Left forelimb (tissue), 1 donor: ENCODE data around the gene ANKRD6.
"Not testable (repeated sequence)": the region's sequence is repeated elsewhere in the genome, so short reads cannot be mapped to it uniquely, and the experiment has no call there.

Experiments used
- DNase-seq: peaks from one replicate; pipeline ENCODE4 v3.0.0-alpha.2; 2018; ENCODE audit warnings: low spot score

Gene ANKRD6

DNA sequence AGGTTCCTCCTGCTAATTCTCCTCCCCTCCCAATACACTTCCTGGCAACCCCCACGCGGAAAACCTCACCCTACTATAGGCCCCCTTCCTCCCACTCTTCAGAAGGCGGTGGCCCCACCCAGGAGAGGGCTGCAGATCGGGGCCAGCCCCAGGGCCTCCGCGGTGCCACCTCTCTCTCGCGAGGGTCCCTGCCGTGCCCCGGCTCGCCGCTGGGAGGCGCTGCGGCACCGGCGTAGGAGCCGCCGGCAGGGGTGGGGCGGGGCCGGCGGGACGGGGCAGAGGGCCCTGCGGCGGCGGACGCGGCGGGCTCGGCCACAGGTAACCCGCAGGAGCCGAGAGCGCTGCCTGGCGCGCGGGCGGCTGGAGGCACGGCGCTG is at the start of gene ANKRD6:
TSS of gene ANKRD6 (plus strand) at position 278 of the 377 bp plus-strand sequence. CDS start 133,825 bp downstream, outside the sequence.
- DNase-seq: peak; percentile 85

- DNase-seq: no peak
Measured at GRCh38 chr6:89385156-89385667, 47.7 kb upstream of the ANKRD6 start.

DNA sequence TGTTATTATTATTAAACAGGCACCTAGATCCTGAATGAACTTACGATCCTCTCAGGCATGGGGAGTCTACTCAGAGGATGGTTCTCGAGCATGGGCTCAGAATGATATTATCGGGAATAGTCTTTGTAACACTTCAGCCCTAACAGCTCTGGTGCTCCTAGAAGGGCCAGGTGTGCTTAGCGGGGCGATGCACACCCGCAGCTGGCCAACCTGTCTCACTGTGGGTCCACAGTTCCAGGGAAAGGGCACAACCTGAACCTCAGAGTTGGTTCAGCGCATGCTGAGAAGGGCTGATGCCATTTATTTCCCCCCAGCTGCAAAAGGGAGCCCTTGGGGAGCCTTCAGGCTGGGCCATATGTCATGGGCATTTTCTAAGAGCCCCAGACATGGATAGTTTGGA is 47.1 kb upstream of the ANKRD6 start:
- DNase-seq: no peak

DNA sequence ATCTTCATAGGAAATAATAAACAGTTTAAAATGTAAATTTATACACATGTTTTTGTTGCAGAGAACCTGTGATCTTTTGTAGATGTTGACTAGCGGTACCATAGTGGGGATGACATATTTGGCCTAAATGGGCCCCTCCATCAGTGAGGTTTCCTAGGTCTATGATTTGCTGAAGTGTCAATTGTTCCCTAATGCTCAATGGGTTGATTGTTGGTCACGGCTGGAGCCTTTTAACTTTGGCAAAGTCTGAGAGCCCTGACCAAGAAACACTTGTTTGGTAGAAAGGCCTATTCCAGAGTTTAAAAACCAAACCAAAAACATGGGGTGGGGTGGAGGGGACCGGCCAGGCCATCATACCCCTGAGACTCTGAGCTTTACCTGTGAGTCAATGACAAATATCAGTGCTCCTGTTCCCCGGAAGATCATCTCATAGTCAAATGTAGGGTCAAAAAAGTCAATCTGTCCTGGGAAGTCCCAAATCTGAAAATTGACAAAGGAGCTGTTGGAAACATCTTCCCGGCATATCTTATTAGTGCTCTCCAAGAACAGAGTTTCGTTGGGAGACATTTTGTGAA is 45.9 kb upstream of the ANKRD6 start:
- DNase-seq: no peak

DNA sequence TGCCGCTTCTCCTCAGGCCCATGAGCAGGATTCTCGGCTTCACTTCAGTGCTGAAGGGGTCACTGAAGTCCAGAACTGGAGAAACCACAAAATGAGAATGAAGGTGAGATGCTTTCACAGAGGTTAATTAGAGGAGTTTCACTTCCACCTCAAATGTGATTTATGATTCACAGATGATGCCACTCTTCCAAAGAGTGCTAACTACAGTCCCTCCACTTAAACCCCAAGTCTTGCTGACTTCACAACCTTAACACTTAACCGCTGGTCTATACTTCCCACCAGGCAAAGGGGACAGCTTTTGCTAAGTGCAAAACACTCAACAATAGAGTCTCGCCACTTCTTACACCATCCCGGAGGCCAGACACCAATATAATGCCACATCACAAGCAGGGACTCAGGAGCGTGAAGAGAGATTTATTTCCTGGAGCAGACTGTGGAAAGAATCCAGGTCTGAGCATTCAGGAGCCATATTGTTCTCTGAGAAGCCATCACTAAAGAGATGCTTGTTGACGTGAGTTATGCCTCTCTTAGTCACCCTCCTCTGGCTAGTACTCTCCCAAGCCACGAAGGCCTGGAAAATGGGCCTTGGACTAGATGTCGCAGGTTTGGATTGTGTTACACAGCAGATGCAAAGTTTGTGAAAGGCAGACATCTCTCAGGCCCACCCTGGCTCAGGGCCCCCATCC is 45.3 kb upstream of the ANKRD6 start:
- DNase-seq: no peak

DNA sequence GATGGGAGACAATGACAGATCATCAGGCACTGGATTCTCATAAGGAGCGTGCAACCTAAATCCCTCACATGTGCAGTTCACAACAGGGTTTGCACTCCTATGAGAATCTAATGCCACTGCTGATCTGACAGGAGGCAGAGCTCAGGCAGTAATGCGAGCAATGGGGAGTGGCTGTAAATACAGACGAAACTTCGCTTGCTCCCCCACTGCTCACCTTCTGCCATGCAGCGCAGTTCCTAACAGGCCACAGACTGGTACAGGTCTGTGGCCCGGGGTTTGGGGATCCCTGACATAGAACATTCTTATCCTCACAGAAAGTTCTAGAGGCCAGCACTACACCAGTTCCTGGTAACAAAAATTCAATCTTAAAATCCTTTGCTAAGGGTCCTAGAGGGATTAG is 44.1 kb upstream of the ANKRD6 start:
- no peak for DNase-seq

GRCh38 chr6:89392823-89393222 is 40.1 kb upstream of the ANKRD6 start:
- no peak for DNase-seq

DNA sequence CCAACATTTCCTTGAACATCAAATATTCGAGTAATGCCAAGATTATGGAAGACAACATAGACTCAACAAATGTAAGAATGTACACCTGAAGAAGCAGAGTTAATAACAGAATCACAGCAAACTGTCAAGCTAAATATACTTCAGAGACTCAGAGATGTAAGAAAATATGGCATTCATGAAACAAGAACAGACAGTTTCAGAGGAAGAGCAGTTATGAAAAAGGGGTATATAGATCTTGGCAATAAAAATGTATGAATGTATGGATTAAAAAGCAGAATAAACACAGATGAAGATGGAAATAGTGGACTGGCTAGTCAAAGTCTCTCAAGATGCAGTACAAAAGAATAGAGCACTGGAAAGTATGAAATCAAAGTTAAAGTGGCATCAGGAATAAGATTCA is 39.3 kb upstream of the ANKRD6 start:
- no peak for DNase-seq

- not testable (repeated sequence) for DNase-seq
Measured at GRCh38 chr6:89397884-89398283, 35.1 kb upstream of the ANKRD6 start.

DNA sequence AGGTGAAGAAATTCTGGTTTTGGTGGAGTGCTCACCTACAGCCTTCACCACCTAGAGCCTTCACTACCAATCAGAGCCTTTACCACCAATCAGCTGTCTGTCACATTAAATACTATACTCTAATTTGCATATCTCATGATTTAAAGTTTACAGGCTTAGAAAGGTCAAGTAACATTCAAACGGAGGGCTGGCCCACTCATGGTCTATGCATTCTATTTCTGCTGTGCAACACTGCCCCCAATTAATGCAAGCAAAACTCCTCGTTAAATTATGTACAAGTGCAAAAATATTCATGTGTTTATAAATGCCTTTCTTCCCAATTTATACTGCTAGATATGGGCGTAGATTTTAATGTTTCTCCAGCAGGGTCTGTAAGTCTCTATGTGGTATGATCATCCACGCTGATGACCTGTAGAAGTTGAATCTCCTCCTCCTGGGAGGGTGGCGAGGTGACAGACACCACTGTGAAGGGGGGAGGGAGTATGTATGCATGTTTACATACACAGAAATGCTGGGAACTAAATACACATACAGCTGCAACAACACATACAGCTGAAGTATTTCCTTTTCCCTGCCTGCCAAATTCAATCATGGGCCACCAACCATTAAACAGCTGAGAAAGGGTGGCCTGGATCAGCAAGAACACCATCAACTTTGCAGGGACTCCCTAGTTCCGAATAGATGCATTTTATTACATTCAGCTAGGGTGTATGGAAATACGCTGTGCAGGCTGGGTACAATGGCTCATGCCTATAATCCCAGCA is 34.0 kb upstream of the ANKRD6 start:
- DNase-seq: no peak

DNA sequence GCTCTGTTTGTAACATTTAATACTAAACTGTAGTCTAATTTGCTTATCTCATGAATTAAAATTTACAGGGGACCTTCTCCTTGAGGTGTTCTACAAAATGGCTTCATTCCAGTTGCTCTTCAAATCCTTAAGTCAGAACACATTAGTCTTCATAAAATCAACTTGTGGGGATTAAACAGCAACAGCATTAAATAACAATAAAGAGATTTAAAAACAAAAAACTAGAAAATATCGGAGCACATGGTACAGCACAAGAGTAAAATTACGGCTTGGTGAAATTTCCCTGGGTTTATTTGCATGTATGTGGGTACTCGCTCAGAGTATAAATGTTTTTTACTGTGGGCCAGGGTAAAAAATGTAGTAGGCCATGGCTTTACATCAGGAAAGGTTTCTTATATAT is 32.9 kb upstream of the ANKRD6 start:
- no peak for DNase-seq

GRCh38 chr6:89400912-89401399 is 32.0 kb upstream of the ANKRD6 start:
- DNase-seq: no peak

DNA sequence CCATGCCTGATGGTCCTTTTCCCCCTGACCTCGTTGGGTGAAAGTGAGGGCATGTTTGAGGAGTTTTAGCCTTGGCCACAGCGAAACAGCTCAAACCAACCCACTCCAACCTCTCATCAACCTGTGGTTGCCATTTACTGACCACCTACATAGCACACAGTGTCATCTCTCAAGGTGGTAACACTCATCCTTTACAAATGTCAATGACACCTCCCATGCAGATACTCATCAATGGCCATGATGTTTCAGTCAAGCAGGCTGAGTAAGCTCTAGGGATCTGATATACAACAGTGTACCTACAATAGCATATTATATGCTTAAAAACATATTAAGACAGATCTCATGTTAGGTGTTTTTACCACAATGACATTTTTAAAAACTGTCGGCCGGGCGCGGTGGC is 30.2 kb upstream of the ANKRD6 start:
- no peak for DNase-seq

GRCh38 chr6:89404512-89404911 is 28.4 kb upstream of the ANKRD6 start:
- DNase-seq: no peak

GRCh38 chr6:89406141-89406540 is 26.8 kb upstream of the ANKRD6 start:
- no peak for DNase-seq

GRCh38 chr6:89409461-89410035 is 23.4 kb upstream of the ANKRD6 start:
- no peak for DNase-seq

DNA sequence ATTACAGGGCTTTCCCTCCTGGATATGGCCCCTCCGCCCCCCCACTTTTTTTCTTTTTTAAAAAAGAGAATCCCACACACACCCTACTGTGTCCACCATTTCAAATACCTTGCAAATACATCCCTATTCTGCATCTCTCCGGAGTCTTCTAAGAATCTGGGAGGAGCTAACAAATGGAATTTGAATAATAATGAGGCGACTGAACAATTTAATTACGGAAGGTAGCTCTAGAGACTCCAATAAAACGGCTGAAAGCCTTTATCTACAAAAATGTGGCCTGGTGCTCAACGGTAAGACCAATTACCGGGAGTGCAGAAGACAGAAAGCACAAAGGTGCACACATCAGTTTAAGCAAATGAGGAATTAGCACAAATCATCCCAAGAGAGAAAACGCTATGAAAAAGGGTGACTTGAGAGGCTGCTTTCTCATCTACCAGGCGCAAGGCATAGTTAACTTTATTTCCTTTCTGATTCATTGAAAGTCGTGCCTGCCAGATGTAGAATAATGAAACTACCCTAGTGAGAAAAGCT is 22.7 kb upstream of the ANKRD6 start:
- no peak for DNase-seq

GRCh38 chr6:89410788-89411144 is 22.2 kb upstream of the ANKRD6 start:
- DNase-seq: no peak

- DNase-seq: peak; percentile 72
Measured at GRCh38 chr6:89411145-89412070, 21.5 kb upstream of the ANKRD6 start.

DNA sequence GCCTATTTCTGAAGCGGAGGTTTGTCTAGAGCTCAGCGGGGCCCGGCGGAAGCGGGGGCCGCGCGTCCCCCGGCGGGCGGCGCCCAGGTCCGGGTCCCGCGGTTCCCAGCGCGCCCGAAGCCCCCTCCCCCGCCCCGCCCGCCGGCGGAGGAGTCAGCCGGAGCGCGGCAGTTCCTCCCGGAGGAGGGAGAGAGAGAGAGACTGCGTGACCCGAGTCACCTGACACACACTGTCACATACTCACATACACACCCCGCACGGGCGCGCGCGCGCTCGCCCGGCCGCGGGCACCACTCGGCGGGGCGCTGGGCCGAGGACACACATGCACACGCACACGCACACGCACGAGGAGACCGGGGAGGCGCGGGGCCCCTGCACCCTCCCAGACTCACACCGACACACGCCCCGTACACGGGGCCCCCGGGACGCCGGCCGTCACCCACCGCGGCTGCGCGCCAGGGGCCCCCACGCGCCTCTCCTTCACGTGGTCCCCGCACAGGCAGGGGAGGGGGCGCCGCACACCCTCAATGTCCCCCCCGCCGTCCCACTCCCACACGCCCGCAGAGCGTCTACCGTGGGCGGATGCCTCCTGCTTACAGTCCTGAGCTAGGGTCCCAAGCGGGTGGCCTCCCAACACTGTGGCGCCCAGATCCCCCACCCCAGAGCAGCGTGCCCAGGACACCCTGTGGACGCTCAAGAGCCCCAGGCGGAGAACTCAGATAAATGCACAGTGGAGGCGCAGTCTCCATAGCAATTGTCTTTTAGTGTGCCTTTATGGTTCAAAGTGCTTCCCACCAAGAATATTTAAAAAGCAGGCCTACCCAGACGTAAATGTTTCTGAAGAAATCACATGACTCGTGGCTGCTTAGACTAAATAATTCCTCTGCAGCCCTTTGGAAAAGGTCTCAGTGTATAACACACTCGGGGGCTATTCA is 20.6 kb upstream of the ANKRD6 start, which contains the start of gene RRAGD:
TSS of gene RRAGD (minus strand) at position 203 of the 935 bp plus-strand sequence. CDS start 280 bp downstream, outside the sequence.
- DNase-seq: peak; percentile 76
